ENCODE results near the gene CRIP2. TPM values are rescaled to one million over a fixed set of nuclear protein-coding genes. Genes with fewer than 3 reads are reported as not detected.

Gene CRIP2
- total and polyA plus RNA-seq, 2 of the 13 experiments (the other 11 are each of a cell fraction or from before 2014, with no cell fraction given): 31.6 to 37.9 TPM

DNA sequence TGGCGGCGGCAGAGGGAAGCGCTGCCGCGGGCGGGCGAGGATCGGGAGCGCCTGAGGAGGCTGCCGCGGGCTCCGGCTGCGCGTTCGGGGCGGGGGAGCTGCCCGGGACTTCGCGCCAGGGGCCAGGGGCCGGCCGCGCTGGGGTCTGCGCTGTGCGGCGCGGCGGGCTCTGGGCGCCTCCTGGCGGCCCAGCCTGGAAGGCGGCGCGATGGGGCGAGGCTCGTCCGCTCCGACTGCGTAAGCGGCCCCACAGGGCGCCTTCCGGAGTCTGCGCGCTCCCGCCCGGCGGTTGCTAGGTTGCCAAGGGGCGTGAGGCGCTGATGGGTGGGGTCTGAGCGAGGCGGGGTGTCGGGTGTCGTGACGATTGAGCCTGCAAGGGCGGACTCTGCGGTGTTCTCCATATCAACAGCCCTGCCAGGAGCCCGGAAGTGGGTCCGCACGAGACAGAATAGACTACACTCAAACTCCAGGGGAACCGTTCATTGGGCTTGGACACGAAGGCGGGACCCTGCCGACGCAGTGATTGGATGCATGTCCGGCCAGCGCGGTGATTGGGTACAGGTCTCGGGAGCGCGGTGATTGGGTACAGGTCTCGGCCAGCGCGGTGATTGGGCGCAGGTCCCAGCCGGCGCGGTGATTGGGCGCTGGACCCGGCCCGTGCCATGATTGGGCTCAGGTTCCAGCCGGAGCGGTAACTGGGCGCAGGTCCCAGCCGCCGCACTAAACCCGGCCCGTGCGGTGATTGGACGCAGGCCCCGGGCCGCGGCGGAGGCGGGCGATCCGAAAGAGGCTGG, 16.1 kb downstream of the CRIP2 start, which contains the start of gene TEDC1 (continued):
- TF ChIP-seq, protein P1, sequence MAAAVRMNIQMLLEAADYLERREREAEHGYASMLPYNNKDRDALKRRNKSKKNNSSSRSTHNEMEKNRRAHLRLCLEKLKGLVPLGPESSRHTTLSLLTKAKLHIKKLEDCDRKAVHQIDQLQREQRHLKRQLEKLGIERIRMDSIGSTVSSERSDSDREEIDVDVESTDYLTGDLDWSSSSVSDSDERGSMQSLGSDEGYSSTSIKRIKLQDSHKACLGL (CRISPR knock-in tag; IDR thresholded peaks at IDR 0.05): peak; percentile 79; the same call in 1 of the 2 replicates
- TF ChIP-seq DMAP1 (CRISPR knock-in tag; IDR thresholded peaks at IDR 0.05): 0 out of 2 replicates have a peak, but pooled peaks have one; percentile 18
- TF ChIP-seq, protein P2, sequence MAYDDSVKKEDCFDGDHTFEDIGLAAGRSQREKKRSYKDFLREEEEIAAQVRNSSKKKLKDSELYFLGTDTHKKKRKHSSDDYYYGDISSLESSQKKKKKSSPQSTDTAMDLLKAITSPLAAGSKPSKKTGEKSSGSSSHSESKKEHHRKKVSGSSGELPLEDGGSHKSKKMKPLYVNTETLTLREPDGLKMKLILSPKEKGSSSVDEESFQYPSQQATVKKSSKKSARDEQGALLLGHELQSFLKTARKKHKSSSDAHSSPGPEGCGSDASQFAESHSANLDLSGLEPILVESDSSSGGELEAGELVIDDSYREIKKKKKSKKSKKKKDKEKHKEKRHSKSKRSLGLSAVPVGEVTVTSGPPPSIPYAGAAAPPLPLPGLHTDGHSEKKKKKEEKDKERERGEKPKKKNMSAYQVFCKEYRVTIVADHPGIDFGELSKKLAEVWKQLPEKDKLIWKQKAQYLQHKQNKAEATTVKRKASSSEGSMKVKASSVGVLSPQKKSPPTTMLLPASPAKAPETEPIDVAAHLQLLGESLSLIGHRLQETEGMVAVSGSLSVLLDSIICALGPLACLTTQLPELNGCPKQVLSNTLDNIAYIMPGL (CRISPR knock-in tag; IDR thresholded peaks at IDR 0.05; ENCODE audit: borderline replicate concordance in 1 of 2, low read depth in 1 of 2): peak; percentile 44 to 77; a peak in 2 of 4 replicates
- TF ChIP-seq HOXA7 (CRISPR knock-in tag; IDR thresholded peaks at IDR 0.05): 0 out of 2 replicates have a peak, but pooled peaks have one; percentile 67
- TF ChIP-seq TMF1 (CRISPR knock-in tag; IDR thresholded peaks at IDR 0.05; ENCODE audit: low read depth): peak; percentile 1
- TF ChIP-seq HNF4A (CRISPR knock-in tag; IDR thresholded peaks at IDR 0.05): no peak
- TF ChIP-seq, protein P3, sequence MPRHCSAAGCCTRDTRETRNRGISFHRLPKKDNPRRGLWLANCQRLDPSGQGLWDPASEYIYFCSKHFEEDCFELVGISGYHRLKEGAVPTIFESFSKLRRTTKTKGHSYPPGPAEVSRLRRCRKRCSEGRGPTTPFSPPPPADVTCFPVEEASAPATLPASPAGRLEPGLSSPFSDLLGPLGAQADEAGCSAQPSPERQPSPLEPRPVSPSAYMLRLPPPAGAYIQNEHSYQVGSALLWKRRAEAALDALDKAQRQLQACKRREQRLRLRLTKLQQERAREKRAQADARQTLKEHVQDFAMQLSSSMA (CRISPR knock-in tag; IDR thresholded peaks at IDR 0.05): peak; percentile 65; the same call in 1 of the 2 replicates
- peak; percentile 71 for TF ChIP-seq YEATS4 (CRISPR knock-in tag; IDR thresholded peaks at IDR 0.05; ENCODE audit: borderline replicate concordance)
- TF ChIP-seq ZBTB7A (CRISPR knock-in tag; IDR thresholded peaks at IDR 0.05): no peak
- peak; percentile 95 for TF ChIP-seq ZNF878 (CRISPR knock-in tag; IDR thresholded peaks at IDR 0.05)
- TF ChIP-seq, protein P4, sequence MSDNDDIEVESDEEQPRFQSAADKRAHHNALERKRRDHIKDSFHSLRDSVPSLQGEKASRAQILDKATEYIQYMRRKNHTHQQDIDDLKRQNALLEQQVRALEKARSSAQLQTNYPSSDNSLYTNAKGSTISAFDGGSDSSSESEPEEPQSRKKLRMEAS (IDR thresholded peaks at IDR 0.05): peak; percentile 55
- peak; percentile 56 for TF ChIP-seq CBFB (CRISPR knock-in tag; IDR thresholded peaks at IDR 0.05)
- TF ChIP-seq MEF2D (CRISPR knock-in tag; IDR thresholded peaks at IDR 0.05): peak; percentile 79; the same call in 1 of the 2 replicates
- TF ChIP-seq ZSCAN9 (CRISPR knock-in tag; IDR thresholded peaks at IDR 0.05; ENCODE audit: borderline replicate concordance): 0 out of 2 replicates have a peak, but pooled peaks have one; percentile 36
- TF ChIP-seq ERF (CRISPR knock-in tag; IDR thresholded peaks at IDR 0.05): peak; percentile 81; the same call in 1 of the 2 replicates
- TF ChIP-seq, protein P5, sequence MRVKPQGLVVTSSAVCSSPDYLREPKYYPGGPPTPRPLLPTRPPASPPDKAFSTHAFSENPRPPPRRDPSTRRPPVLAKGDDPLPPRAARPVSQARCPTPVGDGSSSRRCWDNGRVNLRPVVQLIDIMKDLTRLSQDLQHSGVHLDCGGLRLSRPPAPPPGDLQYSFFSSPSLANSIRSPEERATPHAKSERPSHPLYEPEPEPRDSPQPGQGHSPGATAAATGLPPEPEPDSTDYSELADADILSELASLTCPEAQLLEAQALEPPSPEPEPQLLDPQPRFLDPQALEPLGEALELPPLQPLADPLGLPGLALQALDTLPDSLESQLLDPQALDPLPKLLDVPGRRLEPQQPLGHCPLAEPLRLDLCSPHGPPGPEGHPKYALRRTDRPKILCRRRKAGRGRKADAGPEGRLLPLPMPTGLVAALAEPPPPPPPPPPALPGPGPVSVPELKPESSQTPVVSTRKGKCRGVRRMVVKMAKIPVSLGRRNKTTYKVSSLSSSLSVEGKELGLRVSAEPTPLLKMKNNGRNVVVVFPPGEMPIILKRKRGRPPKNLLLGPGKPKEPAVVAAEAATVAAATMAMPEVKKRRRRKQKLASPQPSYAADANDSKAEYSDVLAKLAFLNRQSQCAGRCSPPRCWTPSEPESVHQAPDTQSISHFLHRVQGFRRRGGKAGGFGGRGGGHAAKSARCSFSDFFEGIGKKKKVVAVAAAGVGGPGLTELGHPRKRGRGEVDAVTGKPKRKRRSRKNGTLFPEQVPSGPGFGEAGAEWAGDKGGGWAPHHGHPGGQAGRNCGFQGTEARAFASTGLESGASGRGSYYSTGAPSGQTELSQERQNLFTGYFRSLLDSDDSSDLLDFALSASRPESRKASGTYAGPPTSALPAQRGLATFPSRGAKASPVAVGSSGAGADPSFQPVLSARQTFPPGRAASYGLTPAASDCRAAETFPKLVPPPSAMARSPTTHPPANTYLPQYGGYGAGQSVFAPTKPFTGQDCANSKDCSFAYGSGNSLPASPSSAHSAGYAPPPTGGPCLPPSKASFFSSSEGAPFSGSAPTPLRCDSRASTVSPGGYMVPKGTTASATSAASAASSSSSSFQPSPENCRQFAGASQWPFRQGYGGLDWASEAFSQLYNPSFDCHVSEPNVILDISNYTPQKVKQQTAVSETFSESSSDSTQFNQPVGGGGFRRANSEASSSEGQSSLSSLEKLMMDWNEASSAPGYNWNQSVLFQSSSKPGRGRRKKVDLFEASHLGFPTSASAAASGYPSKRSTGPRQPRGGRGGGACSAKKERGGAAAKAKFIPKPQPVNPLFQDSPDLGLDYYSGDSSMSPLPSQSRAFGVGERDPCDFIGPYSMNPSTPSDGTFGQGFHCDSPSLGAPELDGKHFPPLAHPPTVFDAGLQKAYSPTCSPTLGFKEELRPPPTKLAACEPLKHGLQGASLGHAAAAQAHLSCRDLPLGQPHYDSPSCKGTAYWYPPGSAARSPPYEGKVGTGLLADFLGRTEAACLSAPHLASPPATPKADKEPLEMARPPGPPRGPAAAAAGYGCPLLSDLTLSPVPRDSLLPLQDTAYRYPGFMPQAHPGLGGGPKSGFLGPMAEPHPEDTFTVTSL (CRISPR knock-in tag; IDR thresholded peaks at IDR 0.05; ENCODE audit: borderline replicate concordance): 0 out of 2 replicates have a peak, but pooled peaks have one; percentile 46
- TF ChIP-seq, protein P6, sequence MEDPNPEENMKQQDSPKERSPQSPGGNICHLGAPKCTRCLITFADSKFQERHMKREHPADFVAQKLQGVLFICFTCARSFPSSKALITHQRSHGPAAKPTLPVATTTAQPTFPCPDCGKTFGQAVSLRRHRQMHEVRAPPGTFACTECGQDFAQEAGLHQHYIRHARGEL (CRISPR knock-in tag; IDR thresholded peaks at IDR 0.05): no peak
- peak; percentile 80 for TF ChIP-seq SPEN (CRISPR knock-in tag; IDR thresholded peaks at IDR 0.05; ENCODE audit: low read depth)
- peak; percentile 22; the same call in 1 of the 2 replicates for TF ChIP-seq ZNF331 (CRISPR knock-in tag; IDR thresholded peaks at IDR 0.05)
- peak; percentile 84 for TF ChIP-seq RFX1 (IDR thresholded peaks at IDR 0.05)

Data from HepG2 (cell line).